NOMO-1 (cell line): Measurements from ENCODE around the gene DPP10.

Source experiments
- DNase-seq, 2 experiments: peaks; one replicate each; lab custom pipeline; 2025; ENCODE audit not compliant: unreplicated experiment in 2 of 2; lab: John Stamatoyannopoulos, UW

DPP10 gene

DNA sequence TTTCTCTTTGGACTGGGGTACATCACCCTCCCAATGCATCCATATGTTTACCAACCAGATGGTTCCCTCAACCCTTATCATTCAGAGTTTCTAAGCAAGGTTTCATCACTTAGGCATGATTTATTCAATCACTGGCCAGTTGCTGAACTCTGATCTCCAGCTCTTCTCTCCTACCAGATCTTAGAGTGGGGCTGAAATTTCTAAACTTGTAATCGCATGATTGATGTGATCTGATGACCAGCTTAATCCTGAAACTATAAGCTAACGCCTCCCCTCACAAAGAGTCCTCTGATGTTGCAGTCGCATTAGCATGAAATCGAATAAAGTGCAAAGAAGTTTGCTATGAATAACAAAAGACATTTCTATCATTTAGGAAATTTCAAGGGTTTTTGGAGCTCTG, 1082.0 kb downstream of the DPP10 start:
- DNase-seq: no peak

GRCh38 chr2:115529627-115530026, 1087.2 kb downstream of the DPP10 start:
- DNase-seq: no peak

GRCh38 chr2:115533081-115533480, 1090.6 kb downstream of the DPP10 start:
- DNase-seq: no peak

DNA sequence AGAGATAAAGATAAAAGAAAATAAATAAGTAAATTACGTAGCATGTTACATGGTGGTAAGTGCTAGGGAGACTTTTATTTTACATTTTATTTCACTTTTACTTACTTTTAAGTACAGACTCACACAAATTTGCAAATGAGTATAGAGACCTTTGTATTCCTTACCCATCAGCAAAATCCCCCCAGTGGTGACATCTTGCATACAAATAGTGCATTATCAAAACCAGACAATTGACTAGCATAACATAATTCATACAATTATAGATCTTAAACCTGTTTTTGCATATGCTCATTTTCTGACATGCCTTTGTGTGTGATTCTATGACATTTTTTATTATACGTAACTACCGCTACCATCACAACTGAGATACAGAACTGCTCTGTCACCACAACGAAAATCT, 1099.4 kb downstream of the DPP10 start:
- DNase-seq: no peak

DNA sequence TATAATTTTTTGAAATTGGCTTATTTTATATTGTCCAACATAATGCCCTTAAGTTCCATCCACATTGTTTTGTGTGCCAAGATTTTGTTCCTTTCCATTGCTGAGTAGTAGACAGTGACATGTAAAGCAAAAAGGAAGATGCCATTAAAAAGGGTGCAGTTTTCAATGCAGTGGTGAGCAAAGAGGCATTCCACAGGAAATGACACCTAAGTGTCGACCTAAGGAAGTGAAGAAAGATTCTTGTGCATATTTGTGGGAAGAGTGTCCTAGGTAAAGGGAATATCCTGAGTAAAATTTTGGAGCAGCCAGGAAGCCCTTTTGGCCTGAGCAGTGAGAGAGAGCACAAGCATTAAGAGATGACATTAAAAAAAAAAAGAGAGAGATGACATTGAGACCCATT, 1099.9 kb downstream of the DPP10 start:
- DNase-seq: no peak

- DNase-seq: no peak
Observed at GRCh38 chr2:115543024-115543423, 1100.6 kb downstream of the DPP10 start.

- DNase-seq: no peak
Observed at GRCh38 chr2:115543461-115543860, 1101.0 kb downstream of the DPP10 start.

GRCh38 chr2:115549611-115550130, 1107.2 kb downstream of the DPP10 start:
- no peak for DNase-seq

DNA sequence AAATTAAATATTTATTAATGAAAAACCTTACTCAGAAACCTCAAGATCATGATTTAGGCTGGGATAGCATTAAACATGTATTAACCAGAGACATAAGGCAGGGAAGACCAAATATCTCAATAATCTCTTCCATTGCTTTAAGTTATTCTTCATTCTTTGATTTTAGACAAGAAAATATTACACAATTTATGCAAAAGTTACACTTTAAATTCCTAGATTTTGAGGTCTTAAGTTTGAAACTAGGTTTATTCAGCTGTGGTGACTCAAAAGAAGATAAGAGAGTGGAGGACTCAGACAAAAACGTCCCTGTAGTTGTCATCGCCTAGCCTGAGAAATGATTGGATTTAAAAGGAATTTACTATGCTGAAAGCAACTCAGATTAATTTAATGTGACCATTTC, 1110.3 kb downstream of the DPP10 start:
- DNase-seq: no peak

DNA sequence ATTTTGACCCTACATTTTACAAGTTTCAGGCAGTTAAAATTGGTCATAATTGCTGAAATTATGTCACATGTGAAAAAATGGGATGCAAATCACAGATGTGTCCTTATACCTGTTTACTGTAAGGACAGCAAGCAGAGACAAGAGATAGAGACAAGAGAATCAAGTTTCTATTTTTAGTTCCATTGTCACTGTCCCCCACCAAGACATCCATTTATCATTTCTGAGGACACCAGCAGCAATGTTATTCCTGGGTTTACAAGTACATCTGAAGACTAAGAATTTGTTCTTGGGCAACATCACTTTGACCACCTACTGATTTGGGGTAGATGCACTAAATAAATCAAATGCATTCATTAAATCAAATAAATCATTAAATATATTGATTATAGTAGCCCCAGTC, 1111.7 kb downstream of the DPP10 start:
- DNase-seq: no peak

DNA sequence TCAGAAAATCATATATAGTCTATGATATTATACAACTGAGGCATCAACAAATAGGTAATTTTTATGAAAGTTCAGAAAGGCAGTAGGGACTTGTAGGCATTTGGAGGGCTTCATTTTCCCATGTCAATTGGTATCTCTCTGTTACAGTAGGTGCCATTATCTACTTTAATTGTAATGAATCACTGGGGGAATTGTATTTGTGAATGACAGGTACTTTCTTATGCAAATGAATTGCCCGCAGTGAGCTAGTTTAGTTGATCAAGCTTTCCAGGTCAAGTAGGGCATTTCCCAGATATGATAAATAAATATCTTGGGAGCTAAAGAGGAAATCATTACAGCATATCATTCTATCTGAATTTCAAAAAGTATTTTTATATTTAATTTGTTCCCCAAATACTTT, 1116.3 kb downstream of the DPP10 start:
- no peak for DNase-seq

DNA sequence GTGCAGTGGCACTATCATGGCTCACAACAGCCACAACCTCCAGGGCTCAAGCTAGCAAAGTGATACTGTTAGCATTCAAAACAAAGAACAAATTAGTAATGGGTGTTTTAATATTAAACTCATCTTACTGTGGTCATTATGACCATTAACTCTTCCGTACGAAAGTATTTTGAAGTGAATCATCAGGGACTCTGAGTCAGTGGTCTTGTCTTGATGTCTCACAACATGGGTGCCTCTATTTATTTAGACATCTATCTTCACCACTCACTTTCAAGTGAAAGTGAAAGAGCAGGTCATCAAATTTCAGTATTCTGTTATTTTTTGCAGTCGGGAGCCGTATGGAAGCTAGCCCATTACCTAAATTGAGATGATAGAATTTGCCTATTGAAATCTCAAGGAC, 1118.2 kb downstream of the DPP10 start:
- DNase-seq: no peak

- DNase-seq: no peak
Observed at GRCh38 chr2:115568643-115569042, 1126.2 kb downstream of the DPP10 start.

DNA sequence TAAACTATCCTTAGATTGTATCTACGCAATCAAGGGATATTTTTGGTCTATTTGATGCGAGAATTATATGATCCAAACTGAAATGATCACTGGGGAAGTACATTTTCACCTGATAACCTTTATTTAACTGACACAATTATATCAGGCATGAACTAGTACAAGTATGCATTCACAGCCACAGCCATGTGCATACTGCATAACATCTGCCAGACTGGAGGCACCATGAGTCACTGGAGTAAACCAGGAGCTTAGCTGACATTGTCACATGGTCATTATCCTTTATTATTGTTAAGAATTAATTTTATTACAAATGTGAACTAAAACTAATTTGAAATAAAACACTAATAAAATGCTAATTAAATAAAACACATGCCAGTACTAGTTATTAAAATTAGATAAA, 1127.1 kb downstream of the DPP10 start:
- DNase-seq: no peak

DNA sequence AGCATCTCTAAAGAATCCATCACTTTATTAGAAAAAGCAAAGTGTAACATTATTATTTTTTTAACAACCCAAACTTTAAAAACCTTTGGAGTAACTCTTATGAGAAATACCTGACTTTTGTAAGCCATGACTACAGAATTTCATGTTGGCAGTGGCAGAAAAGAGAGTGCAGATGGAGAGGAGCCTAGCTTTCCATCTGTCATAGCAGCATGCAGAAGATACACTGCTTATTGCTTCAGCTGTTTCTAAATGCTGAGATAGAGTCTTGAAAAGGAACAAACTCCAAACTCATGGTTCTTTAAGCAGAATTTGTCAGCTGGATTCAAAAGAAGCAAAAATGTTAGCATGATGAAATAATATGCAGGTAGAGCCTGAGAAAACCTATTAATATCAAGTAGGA, 1130.3 kb downstream of the DPP10 start:
- DNase-seq: no peak

DNA sequence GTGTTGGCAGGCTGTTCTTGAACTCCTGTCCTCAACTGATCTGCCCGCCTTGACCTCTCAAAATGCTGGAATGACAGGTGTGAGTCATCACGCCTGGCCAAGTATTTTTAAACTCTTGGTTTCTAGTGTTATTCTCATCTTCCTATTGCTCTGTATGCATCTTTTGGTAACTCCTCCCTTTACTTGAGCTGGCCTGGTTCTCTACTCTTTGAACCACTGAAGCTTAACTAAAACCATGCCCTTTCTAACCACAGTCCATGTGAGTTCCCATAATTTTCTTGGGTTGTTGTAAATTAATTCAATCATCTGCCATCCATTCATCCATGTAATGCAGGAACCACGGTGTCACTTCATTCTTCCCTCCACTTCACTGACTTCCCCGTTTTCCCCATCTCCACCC, 1131.3 kb downstream of the DPP10 start:
- DNase-seq: no peak

- no peak for DNase-seq
Observed at GRCh38 chr2:115574667-115575066, 1132.2 kb downstream of the DPP10 start.

GRCh38 chr2:115580784-115581183, 1138.3 kb downstream of the DPP10 start:
- DNase-seq: no peak

DNA sequence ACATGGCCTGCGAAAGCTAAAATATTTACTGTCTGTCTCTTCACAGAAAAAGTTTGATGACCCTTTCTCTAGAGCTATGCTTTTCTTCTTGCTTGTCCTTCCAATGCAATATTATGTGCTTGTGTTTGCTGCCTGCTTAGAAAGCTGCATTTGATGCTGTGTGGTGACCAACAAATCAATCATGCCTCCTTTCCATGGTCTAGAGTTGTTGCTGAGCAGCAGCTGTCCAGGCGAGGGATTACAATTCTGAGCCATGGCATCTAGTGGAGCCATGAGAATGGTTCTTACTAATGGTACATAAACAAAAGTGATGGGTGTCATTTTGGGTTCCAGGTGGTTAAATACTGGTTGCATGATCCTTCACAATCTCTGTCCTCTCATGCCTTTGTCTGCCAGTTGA, 1142.1 kb downstream of the DPP10 start:
- no peak for DNase-seq

- no peak for DNase-seq
Observed at GRCh38 chr2:115596659-115597375, 1154.4 kb downstream of the DPP10 start.

- no peak for DNase-seq
Observed at GRCh38 chr2:115603285-115603684, 1160.8 kb downstream of the DPP10 start.

DNA sequence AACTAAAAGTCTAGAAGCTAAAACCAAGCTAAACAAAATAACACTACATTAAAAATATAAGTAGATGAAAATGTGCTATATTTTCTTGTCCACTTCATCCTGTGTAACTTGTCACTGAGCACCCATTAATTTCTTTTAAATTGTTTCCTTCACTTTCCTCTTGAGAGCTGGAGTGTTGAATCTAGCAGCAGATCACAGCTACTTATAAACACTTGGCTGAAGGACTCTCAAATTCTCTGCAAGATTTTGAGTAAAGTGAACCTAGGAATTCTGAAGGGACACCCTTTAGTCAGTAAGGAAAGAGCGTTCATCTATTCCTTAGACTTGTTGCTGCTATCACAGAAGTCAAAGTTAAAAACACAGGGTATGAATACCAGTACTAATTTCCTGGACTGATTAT, 1163.9 kb downstream of the DPP10 start:
- DNase-seq: no peak

- no peak for DNase-seq
Observed at GRCh38 chr2:115609978-115610377, 1167.5 kb downstream of the DPP10 start.
